NK-92 (cell line): ENCODE results near the gene SRSF11.
"Not testable (repeated sequence)": the region's sequence is repeated elsewhere in the genome, so short reads cannot be mapped to it uniquely, and the experiment has no call there.

Source experiments
- DNase-seq: peaks from one replicate; lab custom pipeline; 2025; ENCODE audit not compliant: unreplicated experiment; lab: John Stamatoyannopoulos, UW

SRSF11 gene, protein sequence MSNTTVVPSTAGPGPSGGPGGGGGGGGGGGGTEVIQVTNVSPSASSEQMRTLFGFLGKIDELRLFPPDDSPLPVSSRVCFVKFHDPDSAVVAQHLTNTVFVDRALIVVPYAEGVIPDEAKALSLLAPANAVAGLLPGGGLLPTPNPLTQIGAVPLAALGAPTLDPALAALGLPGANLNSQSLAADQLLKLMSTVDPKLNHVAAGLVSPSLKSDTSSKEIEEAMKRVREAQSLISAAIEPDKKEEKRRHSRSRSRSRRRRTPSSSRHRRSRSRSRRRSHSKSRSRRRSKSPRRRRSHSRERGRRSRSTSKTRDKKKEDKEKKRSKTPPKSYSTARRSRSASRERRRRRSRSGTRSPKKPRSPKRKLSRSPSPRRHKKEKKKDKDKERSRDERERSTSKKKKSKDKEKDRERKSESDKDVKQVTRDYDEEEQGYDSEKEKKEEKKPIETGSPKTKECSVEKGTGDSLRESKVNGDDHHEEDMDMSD

DNA sequence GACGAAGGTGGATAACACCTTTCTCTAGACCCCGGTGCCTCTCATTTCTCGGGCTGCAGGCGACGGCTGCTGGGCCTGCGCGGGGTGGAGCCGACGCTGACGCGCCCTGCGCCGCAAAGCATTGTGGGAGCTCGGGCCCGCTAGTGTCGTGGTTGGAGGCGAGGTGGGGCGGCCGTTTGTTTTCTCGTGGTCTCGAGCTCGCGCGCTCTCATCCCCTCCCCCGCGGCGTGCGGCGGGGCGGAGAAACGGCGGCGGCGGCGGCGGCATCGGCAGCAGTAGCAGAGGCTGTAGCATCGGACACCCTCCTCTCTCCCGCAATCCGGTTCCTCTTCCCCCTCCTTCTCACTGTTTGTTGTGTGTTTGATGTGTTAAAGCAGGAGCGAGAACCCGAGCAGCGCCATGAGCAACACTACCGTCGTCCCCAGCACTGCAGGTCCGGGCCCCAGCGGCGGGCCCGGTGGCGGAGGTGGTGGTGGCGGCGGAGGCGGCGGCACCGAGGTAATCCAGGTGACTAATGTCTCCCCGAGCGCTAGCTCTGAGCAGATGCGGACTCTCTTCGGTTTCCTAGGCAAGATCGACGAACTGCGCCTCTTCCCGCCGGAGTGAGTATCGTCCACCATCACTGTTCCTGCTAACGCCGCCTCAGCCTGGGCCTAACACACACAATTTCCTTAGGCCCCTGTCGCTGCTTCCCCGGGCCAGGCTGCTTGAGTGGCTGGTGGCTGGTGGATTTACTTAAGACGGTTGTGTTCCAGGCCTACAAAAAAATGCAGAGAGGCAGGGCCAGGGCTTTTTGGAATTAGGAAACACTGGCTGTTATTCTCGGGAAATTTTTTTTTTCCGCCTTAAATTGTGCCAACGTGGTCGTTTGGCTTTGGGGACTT lies at the start of gene SRSF11:
Gene SRSF11 (plus strand): TSS at position 143 of the 884 bp plus-strand sequence. CDS start 257 bp downstream, at position 400.
- DNase-seq = peak; percentile 78

DNA sequence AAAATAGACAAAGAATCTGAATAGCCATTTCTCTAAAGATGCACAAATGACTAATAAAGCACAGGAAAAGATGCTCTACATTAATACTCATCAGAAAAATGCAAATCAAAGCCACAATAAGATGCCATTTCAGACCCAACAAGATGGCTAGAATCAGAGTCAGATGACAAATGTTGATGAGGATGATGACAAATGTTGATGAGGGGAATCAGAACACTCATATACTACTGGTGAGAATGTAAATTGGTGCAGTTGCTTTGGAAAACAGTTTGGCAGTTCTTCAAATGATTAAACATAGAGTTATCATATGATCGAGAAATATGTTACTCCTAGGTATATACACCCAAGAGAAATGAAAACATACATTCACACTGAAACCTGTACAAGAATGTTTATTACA lies 49.7 kb upstream of the SRSF11 start:
- no peak for DNase-seq

DNA sequence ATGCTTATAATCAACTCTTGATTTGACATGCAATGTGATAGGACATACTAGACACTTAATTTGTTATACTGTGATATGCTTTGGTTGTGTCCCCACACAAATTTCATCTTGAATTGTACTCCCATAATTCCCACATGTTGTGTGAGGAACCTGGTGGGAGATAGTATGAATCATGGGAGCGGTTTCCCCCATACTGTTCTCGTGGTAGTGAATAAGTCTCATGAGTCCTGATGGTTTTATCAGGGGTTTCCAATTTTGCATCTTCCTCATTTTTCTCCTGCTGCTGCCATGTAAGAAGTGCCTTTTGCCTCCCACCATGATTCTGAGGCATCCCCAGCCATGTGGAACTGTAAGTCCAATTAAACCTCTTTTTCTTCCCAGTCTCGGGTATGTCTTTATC lies 36.0 kb upstream of the SRSF11 start:
- not testable (repeated sequence) for DNase-seq

DNA sequence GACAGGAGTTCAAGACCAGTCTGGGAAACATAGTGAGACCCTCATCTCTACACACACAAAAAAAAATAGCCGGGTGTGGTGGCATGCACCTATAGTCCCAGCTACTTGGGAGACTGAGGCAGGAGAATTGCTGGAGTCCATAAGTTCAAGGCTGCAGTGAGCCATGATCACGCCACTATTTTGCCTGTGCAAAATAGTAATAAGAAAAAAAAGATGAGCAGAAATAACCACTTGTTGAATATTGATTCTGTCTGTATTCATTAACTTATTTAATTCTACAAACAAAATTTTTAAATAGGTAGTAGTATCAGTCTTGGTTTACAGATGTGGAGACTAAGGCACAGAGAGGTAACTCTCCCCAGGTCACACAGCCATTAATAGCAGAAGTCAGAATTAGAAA lies 32.7 kb upstream of the SRSF11 start:
- no peak for DNase-seq

DNA sequence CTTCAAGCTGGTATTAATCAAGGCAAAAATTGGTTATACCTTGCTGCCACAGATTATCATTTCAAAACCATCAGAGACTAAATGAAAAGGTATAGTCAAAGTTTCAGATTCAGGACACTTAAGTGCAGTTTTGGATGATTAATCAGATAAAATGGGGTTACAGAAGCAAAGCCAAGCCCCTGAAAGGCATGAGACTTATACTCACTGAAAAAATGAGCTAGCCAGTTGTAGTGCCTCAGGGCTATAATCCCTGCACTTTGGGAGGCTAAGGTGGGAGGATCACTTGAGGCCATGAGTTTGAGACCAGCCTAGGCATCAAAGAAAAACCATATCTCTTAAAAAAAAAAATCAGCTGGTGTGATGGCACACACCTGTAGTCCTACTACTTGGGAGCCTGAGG lies 31.0 kb upstream of the SRSF11 start:
- no peak for DNase-seq

DNA sequence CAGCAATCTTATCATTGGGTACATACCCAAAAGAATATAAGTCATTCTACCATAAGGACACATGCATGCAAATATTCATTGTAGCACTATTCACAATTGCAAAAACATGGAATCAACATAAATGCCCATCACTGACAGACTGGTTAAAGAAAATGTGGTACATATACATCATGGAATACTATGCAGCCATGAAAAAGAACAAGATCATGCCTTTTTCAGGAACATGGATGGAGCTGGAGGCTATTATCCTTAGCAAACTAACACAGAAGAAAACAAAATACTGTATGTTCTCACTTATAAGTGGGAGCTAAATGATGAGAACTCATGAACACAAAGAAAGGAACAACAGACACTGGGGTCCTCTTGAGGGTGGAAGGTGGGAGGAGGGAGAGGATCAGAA lies 28.7 kb upstream of the SRSF11 start:
- not testable (repeated sequence) for DNase-seq

DNA sequence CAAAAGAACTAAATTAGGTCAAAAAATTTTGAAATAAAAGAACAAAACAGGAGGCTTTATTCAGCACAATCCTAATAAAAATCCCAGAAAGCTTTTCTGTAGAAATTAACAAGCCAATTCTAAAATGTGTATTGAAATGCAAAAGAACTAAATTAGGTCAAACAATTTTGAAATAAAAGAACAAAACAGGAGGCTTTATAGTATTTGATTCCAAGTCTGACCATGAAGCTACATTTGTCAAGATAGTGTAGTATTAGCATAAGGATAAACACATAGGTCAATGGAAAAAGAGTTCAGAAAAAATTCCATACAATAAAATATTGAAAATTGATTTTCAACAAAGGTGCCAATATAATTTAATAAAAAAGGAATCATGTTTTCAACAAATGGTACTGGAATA lies 26.6 kb upstream of the SRSF11 start:
- no peak for DNase-seq

DNA sequence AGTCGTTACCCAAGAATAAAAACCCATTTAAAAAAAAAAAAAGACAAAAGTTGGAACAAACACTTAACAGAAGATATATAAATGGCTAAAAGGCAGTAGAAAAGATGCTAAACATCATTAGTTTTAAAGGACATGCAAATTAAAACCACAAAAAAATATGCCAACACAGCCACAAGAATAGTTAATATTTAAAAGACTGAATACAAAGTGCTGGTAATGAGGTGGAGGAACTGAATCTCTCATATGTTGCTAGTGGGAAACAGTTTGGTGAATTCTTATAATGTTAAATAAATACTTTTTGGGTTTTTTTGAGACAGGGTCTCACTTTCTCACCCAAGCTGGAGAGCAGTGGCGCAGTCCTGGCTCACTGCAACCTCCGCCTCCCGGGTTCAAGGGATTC lies 25.8 kb upstream of the SRSF11 start:
- DNase-seq = no peak

DNA sequence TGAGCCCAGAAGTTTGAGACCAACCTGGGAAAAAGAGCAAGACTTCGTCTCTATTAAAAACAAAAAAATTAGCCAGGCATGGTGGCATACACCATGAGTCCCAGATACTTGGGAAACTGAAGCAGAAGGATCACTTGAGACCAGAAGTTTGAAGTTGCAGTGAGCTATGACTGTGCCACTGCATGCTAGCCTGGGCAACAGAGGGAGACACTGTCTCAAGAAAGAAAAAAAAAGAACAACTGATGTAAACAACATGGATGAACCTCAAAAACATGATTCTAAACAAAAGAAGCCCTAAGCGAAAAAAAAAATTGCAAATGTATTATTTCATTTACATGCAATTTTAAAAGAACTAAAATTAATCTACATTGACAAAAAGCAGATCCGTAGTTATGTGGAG lies 24.8 kb upstream of the SRSF11 start:
- DNase-seq = no peak

DNA sequence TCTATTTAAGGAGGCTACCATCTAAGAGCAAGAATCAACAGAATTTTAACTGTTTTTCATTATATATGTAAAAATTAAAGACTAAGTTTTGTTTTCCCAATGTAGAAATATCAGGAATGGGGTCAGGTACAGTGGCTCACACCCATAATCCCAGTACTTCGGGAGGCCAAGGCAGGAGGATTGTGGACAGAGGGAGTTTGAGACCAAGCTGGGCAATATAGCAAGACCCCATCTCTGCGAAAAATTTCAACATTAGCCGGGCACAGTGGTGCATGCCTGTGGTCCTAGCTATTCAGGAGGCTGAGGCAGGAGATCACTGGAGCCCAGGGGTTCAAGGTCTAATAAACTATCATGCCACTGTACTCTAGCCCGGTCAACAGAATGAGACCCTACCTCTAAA lies 21.1 kb upstream of the SRSF11 start:
- DNase-seq = no peak

DNA sequence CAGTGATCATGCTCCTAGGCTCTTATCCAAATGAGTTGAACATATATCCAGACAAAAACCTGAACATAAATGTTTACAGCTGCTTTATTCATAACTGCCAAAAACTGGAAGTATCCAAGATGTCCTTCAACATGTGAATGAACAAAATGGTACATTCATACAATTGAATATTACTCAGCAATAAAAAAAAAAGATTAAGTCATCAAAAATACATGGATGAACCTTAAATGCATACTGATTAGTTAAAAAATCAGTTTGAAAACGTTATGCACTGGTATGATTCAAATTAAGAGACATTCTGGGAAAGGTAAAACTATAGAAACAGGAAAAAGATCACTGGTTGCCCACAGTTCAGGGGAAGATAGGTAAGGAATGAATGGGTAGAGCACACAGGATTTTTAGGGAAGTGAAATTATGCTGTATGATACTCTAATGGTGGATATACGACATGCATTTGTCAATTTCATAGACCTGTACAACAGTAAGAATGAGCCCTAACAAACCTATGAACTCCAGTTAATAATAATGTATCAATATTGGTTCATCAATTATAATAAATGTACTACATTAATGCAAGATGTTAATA lies 18.9 kb upstream of the SRSF11 start:
- DNase-seq = no peak

DNA sequence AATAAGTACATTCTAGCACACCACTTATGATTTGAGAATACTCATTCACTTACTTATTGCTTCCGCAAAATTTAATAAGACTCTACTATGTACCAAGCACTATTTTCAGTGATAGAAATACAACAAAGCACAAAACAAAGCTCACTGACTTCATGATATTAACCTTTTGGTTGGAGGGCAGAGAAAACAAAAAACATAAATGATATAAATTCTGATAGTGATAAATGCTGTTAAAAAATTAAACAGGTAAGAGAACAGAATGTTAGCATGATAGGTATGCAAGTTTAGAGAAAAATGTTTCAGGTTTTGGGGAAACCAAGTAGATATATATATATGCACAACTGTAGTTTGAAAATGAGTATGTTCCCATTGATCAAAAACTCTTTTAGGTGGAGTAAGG lies 17.0 kb upstream of the SRSF11 start:
- DNase-seq = no peak

DNA sequence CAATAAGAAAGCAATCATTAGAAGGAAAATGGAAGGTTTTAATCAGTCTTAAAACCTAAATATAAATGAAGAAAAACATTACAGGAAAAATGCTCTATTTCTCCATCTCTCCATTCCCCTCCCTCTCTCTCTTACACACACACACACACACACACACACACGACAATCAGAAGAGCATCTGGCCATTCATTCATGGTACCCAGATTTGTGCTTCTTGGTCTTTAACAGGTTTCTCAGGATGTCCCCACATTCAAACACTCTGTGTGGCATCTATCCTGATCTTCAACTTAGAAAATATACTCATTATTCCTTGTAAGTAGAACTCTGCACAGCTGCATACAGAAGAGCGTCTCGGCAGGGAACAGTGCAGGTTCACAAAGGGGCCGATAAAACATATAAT lies 16.6 kb upstream of the SRSF11 start:
- no peak for DNase-seq

DNA sequence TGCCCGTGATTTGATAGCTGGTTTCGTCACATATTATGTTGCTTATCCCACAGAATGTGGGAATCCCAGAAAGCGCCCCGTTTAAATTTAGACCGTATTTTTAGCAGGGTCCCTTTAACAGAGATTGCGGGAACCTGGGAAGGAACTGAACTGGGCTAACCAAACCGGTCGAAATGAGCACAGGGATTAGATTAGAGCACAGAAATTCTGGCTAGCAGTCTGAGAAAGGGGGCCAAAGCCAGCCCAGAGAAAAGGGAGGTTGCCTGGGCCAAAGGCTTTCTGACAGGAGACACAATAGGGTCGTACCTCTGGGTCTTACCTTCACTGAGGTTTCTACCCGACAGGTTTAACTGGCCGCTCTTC lies 16.1 kb upstream of the SRSF11 start:
- DNase-seq = no peak

DNA sequence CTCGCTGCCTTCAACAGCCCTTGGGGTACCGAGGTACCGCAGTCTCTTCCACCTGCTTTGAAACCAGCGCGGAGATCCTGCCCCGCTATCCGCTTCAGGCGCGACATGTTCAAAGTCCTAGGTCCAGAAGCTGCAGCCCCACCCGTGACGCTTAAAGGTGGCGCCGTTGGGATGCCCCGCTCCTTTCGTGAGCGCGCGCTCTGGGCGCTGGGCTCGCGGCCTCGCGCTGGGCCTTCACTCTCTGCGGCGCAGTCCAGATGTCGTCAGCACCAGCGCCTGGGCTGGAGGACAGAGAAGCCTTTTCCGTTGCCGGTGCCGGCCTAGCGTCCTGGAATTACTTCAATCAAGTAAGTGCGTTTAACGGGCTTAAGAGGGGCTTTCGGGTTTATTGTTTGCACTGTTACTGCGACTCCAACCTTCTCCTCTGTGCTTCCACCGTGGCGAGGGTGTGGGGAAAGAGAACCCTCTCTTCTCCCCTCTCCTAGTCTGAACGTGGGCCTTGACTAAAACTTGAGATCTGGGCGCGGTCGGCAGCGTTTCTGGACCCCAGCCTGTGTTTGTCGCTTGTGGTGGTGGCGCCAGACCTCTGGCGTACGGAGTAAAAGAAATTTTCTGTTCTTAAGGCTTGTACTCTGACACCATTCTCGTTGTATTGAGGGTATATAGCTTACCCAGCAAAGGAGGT lies 15.6 kb upstream of the SRSF11 start, which contains the start of gene LRRC40:
Gene LRRC40 (minus strand): TSS at position 146 of the 685 bp plus-strand sequence. CDS start 39 bp downstream, at position 107.
- peak; percentile 68 for DNase-seq

DNA sequence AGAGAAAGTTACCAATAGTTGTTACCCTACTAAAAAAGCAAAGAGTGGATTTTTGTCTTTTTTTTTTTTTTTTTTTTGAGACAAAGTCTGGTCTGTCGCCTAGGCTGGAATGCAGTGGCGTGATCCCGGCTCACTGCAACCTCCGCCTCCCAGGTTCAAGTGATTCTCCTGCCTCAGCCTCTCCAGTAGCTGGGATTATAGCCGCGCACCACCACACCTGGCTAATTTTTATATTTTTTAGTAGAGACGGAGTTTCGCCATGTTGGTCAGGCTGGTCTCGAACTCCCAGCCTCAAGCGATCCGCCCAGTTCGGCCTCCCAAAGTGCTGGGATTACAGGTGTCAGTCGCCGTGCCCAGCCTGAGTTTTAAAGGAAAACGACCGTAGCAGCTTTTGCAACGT lies 14.3 kb upstream of the SRSF11 start:
- not testable (repeated sequence) for DNase-seq

DNA sequence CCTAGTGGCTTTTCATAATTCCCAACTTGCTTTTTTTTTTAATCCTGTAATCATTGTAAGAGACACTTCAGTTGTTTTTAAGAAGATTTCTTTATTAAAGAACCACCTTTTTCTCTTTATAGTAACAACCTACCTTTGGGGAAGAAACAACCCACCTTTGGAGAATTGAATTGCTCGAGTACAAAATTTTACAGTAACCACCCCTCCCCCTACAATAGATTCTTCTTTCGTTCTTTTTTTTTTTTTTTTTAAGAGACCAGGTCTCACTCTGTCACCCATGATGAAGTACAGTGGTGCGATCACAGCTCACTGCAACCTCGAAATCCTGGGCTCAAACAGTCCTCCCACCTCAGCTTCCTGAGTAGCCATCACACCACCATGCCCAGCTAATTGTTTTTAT lies 13.7 kb upstream of the SRSF11 start:
- no peak for DNase-seq

DNA sequence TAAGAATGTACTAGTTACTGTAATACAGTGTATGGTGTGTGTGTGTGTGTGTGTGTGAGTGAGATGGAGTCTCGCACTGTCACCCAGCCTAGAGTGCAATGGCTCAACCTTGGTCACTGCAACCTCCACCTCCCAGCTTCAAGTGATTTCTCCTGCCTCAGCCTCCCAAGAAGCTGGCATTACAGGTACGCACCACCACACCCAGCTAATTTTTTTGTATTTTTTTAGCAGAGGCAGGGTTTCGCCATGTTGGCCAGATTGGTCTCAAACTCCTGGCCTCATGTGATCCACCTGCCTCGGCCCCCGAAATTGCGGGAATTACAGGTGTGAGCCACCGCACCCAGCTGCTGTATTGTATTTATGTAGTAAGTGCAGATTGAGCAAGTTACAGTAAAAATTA lies 12.9 kb upstream of the SRSF11 start:
- DNase-seq = no peak

DNA sequence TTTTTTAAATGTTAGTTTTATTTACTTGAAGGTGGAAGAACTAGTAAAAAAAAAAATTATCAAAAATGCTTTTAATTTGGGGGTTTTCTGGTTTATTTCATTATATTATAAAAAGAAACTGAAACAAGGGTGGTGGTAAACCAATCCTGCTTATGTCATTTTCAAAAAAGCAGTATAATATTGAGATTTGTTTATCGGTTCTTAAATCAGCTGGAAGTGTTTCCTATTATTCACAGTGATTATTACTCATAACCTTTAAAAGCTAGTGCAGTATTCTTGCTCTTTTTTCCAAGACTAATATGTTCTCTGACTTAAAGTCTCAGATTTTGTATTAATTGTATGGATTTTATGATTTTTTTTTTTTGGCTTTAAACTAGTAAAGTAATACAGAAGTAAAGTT lies 10.4 kb upstream of the SRSF11 start:
- DNase-seq = no peak

DNA sequence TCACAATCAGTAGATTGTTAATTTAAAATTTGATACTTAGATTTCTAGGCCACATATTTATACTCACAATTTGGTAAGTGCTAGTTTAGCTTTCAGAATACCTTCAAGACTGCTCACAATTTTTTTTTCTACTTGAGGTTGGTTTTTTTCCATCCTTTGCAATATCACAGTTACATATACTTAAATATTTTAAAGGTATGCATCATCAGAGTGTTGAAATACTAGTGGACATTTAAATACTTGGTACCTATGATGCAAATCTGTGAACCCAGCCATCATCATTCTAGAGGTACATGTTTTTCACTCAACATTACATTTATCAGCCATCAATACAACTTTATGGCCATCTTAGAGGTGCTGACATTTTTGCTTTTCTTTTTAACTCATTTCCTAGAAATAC lies 9.6 kb upstream of the SRSF11 start:
- DNase-seq = no peak

DNA sequence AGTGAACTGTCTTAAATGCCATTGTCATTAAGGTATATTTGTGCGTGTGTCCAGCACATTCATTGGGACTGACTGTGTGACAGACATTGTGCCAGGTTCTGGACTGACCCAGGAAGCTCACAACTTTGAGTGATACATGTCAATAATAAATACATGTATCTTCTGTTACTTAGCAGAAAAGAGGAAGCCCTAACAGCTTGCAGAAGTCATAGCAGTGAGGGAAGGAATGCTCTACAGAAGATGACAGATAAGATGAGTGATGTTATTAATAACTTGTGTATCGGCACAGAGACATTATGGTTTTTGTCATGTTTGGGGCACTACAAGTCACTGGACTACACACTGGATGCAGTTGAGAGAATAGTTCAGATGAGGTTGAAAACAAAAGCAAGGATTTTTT lies 1.2 kb upstream of the SRSF11 start:
- DNase-seq = no peak
